Endothelial cell (in vitro differentiated cells): ENCODE results near the gene AGA. TPM values are rescaled to one million over a fixed set of nuclear protein-coding genes. Genes with fewer than 3 reads are reported as not detected.
A peak's percentile ranks its signal among the peaks of the same experiment; 100 is the strongest.

ENCODE experiments used
- DNase-seq: peaks from one replicate; pipeline ENCODE4 v3.0.0; 2021; ENCODE audit warnings: low spot score
- H3K27ac Mint-ChIP-seq: one replicate; pipeline ENCODE4 v1.8.0; 2021; ENCODE audit warnings: mixed read lengths, inconsistent platforms; ENCODE audit not compliant: unreplicated experiment
- H3K27me3 Mint-ChIP-seq: one replicate; pipeline ENCODE4 v1.8.0; 2021; ENCODE audit warnings: mild to moderate bottlenecking, moderate library complexity, mixed read lengths, inconsistent platforms; ENCODE audit not compliant: unreplicated experiment
- H3K36me3 Mint-ChIP-seq: one replicate; pipeline ENCODE4 v1.8.0; 2021; ENCODE audit warnings: mild to moderate bottlenecking, low read depth, mixed read lengths, inconsistent platforms; ENCODE audit not compliant: unreplicated experiment
- H3K4me1 Mint-ChIP-seq: one replicate; pipeline ENCODE4 v1.8.0; 2021; ENCODE audit warnings: mild to moderate bottlenecking, mixed read lengths, inconsistent platforms; ENCODE audit not compliant: unreplicated experiment
- H3K4me3 Mint-ChIP-seq: one replicate; pipeline ENCODE4 v1.8.0; 2021; ENCODE audit warnings: mild to moderate bottlenecking, mixed read lengths, inconsistent platforms; ENCODE audit not compliant: unreplicated experiment
- H3K9me3 Mint-ChIP-seq: one replicate; pipeline ENCODE4 v1.8.0; 2021; ENCODE audit warnings: mixed read lengths, inconsistent platforms; ENCODE audit not compliant: unreplicated experiment
- CTCF ChIP-seq: fragments of 200-600 bp; sonication (generic); IDR thresholded peaks from one replicate; pipeline ENCODE4 v1.5.0; 2021; ENCODE audit warnings: antibody characterized with exemption; ENCODE audit not compliant: unreplicated experiment
- total RNA-seq: library from RNA; stranded (reverse); fragmentation: NEBNext Ultra II Directional; extraction: Animal tissue kit (Norgen Biotek cat#: 25700); gene quantifications from one replicate; pipeline ENCODE4 v1.2.1, GENCODE V29; 2021; ENCODE audit not compliant: unreplicated experiment

AGA gene
- total RNA-seq, 1 donor from 2014 or later = 8.6 TPM

- Mint-ChIP-seq H3K27ac (no peak overlapping the region), H3K4me3 (peak overlapping the region; percentile 87), H3K36me3 (no peaks in the 10 kb centered on the region), H3K4me1 (peaks cover 14% of the 10 kb centered on the region), H3K27me3 (peaks cover 5% of the 10 kb centered on the region), H3K9me3 (no peaks in the 10 kb centered on the region)
- DNase-seq = peak; percentile 5
- no peak for TF ChIP-seq CTCF
Observed at GRCh38 chr4:177444911-177445736, 2.9 kb upstream of the AGA start.

- Mint-ChIP-seq H3K4me1 (peaks cover 14% of the 10 kb centered on the region), H3K27me3 (peaks cover 5% of the 10 kb centered on the region), H3K4me3 (peak overlapping the region; percentile 88), H3K9me3 (no peaks in the 10 kb centered on the region), H3K36me3 (no peaks in the 10 kb centered on the region), H3K27ac (peak overlapping the region; percentile 87)
- DNase-seq = no peak
- TF ChIP-seq CTCF = no peak
Observed at GRCh38 chr4:177441061-177441802, 1.0 kb downstream of the AGA start.

DNA sequence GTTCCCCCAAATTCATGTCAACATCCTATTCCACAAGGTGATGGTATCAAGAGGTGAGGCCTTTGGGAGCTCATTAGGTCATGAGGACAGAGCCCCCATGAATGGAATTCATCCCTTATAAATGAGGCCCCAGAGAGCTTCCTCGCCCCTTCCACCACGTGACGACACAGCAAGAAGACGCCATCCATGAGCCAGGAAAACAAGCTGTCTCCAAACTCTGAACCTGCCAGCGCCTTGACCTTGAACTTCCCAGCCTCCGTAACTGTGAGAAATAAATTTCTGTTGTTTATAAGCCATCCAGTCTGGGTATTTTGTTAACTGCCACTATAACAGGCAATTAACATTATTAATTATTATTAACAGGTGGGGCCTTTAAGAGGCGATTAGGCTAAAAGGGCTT, 5.8 kb downstream of the AGA start:
- no peak for TF ChIP-seq CTCF
- DNase-seq = no peak
- Mint-ChIP-seq H3K27ac (no peak overlapping the region), H3K9me3 (no peaks in the 10 kb centered on the region), H3K4me3 (no peak overlapping the region), H3K36me3 (no peaks in the 10 kb centered on the region), H3K27me3 (peaks cover 4% of the 10 kb centered on the region), H3K4me1 (peaks cover 5% of the 10 kb centered on the region)

- no peak for DNase-seq
- Mint-ChIP-seq H3K9me3 (no peaks in the 10 kb centered on the region), H3K4me3 (no peak overlapping the region), H3K27me3 (peaks cover 4% of the 10 kb centered on the region), H3K36me3 (no peaks in the 10 kb centered on the region), H3K27ac (no peak overlapping the region), H3K4me1 (no peaks in the 10 kb centered on the region)
- TF ChIP-seq CTCF = no peak
Observed at GRCh38 chr4:177434667-177435066, 7.6 kb downstream of the AGA start.

DNA sequence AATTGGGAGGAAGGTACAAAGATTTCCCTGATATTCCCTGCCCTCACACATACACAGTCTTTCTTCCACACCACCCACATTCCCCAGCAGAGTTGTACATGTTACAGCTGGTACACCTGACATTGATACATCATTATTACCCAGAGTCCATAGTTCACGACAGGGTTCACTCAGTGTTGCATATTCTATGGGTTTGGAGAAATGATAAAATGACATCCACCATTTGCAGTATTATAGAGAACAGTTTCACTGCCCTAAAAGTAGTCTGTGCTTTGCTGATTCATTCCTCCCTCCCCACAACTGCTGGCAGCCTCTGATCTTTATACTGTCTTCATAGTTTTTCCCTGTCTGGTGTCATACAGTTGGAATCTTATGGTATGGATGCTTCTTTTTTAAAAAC, 15.0 kb downstream of the AGA start:
- no peaks in the 10 kb centered on the region for H3K27me3 Mint-ChIP-seq
- no peaks in the 10 kb centered on the region for H3K36me3 Mint-ChIP-seq
- no peak overlapping the region for H3K27ac Mint-ChIP-seq
- no peak for DNase-seq
- H3K4me3 Mint-ChIP-seq = no peak overlapping the region
- H3K4me1 Mint-ChIP-seq = no peaks in the 10 kb centered on the region
- TF ChIP-seq CTCF = no peak
- no peaks in the 10 kb centered on the region for H3K9me3 Mint-ChIP-seq
